ENCODE data around the gene TMEM125. TPM values are rescaled to one million over a fixed set of nuclear protein-coding genes. Genes with fewer than 3 reads are reported as not detected.

Gene TMEM125
- total RNA-seq, 1 experiment from 2014 or later: 21.5 TPM

DNA sequence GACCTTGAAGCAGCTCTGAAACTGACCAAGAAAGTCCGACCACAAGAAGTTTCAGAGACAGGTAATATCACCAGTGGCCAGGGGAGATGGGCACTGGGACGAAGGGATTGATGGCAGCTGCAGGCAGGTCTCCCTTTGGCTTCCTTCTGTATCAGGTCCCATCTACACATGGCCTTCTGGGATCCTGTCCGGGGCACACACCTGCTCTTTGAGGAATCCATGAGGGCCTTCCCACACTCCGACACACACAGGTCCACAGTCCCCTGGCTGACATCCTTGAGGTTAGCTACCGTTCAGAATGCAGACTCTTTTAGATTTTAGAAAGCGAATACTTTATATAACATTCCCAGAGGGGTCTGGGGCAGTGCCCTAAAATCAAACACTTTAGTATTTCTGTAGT, 26.5 kb upstream of the TMEM125 start:
- ChIA-PET POLR2A (no interaction called here), CTCF (interaction anchor here (1.0 to 1.7 kb wide), 2 partner anchors 42 to 171 kb away, joined by 3 to 4 read pairs; partner anchors contain the start of gene C1orf210)
- ATAC-seq: no peak
- Mint-ChIP-seq H3K36me3 (peaks cover 26% of the 10 kb centered on the region), H3K4me1 (no peaks in the 10 kb centered on the region), H3K27me3 (ENCODE audit: low read depth) (peaks cover 18% of the 10 kb centered on the region), H3K9me3 (peaks cover 56% of the 10 kb centered on the region), H3K4me3 (no peak overlapping the region), H3K27ac (no peak overlapping the region)
- TF ChIP-seq HMGA2 (CRISPR knock-in tag; IDR thresholded peaks at IDR 0.05) (no peak), IRF2 (CRISPR knock-in tag; IDR thresholded peaks at IDR 0.05; ENCODE audit: borderline replicate concordance, low read depth) (no peak), FOXP1 (CRISPR knock-in tag; IDR thresholded peaks at IDR 0.05; ENCODE audit: borderline replicate concordance) (no peak)
- TF ChIP-seq, protein P1, sequence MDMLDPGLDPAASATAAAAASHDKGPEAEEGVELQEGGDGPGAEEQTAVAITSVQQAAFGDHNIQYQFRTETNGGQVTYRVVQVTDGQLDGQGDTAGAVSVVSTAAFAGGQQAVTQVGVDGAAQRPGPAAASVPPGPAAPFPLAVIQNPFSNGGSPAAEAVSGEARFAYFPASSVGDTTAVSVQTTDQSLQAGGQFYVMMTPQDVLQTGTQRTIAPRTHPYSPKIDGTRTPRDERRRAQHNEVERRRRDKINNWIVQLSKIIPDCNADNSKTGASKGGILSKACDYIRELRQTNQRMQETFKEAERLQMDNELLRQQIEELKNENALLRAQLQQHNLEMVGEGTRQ (CRISPR knock-in tag; IDR thresholded peaks at IDR 0.05): no peak
- DNase-seq (ENCODE audit: low spot score): no peak

DNA sequence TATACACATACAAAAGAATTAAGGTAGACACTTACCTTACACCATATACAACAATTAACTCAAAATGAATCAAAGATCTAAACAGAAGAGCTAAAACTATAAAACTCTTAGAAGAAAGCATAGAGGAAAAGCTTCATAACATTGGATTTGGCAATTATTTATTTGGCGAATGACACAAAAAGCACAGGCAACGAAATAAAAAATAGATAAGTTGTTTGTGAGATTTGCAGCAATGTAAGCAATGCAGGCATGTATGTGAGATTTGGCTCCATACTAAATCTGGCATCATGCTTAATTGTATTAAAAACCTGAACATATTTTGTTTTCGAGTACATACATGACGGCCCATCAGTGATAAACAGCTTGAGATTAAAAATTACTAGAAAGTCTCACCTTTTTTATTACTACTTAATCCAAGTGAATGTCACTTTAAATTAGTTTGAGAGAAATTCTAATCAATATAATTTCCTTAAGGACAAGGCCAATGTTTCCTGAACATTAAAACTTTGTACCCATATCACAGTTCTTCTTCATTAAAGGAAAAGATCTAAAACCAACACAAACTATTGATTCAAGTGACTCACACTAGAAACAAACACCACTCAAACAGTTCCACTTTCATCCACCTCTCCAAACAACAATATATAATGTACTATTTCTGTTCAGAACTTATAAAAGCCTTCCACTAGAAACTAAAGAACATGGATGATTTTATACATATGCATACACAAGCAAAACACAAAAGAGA, 23.1 kb upstream of the TMEM125 start:
- Mint-ChIP-seq H3K27me3 (ENCODE audit: low read depth) (peaks cover 30% of the 10 kb centered on the region), H3K27ac (no peak overlapping the region), H3K4me3 (no peak overlapping the region), H3K36me3 (peaks cover 47% of the 10 kb centered on the region), H3K4me1 (no peaks in the 10 kb centered on the region), H3K9me3 (peaks cover 65% of the 10 kb centered on the region)
- POLR2A ChIA-PET: no interaction called here
- TF ChIP-seq CREB1 (CRISPR knock-in tag; IDR thresholded peaks at IDR 0.05) (no peak), NFATC4 (CRISPR knock-in tag; IDR thresholded peaks at IDR 0.05) (no peak), SMAD3 (CRISPR knock-in tag; IDR thresholded peaks at IDR 0.05; ENCODE audit: borderline replicate concordance) (no peak), ZNF138 (CRISPR knock-in tag; conservative IDR thresholded peaks at IDR 0.05) (no peak), TCF7 (CRISPR knock-in tag; IDR thresholded peaks at IDR 0.05; ENCODE audit: low read depth) (no peak), SP1 (CRISPR knock-in tag; conservative IDR thresholded peaks at IDR 0.05) (no peak), GABPB1 (CRISPR knock-in tag; IDR thresholded peaks at IDR 0.05) (no peak), TEAD4 (CRISPR knock-in tag; IDR thresholded peaks at IDR 0.05) (no peak), HMGA2 (CRISPR knock-in tag; IDR thresholded peaks at IDR 0.05) (no peak), ETV6 (CRISPR knock-in tag; IDR thresholded peaks at IDR 0.05) (no peak), ZNF232 (CRISPR knock-in tag; IDR thresholded peaks at IDR 0.05) (no peak)
- TF ChIP-seq, protein P2, sequence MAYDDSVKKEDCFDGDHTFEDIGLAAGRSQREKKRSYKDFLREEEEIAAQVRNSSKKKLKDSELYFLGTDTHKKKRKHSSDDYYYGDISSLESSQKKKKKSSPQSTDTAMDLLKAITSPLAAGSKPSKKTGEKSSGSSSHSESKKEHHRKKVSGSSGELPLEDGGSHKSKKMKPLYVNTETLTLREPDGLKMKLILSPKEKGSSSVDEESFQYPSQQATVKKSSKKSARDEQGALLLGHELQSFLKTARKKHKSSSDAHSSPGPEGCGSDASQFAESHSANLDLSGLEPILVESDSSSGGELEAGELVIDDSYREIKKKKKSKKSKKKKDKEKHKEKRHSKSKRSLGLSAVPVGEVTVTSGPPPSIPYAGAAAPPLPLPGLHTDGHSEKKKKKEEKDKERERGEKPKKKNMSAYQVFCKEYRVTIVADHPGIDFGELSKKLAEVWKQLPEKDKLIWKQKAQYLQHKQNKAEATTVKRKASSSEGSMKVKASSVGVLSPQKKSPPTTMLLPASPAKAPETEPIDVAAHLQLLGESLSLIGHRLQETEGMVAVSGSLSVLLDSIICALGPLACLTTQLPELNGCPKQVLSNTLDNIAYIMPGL (CRISPR knock-in tag; IDR thresholded peaks at IDR 0.05): no peak
- TF ChIP-seq, protein P3, sequence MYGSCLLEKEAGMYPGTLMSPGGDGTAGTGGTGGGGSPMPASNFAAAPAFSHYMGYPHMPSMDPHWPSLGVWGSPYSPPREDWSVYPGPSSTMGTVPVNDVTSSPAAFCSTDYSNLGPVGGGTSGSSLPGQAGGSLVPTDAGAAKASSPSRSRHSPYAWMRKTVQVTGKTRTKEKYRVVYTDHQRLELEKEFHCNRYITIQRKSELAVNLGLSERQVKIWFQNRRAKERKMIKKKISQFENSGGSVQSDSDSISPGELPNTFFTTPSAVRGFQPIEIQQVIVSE (CRISPR knock-in tag; IDR thresholded peaks at IDR 0.05; ENCODE audit: borderline replicate concordance): no peak
- TF ChIP-seq, protein P4, sequence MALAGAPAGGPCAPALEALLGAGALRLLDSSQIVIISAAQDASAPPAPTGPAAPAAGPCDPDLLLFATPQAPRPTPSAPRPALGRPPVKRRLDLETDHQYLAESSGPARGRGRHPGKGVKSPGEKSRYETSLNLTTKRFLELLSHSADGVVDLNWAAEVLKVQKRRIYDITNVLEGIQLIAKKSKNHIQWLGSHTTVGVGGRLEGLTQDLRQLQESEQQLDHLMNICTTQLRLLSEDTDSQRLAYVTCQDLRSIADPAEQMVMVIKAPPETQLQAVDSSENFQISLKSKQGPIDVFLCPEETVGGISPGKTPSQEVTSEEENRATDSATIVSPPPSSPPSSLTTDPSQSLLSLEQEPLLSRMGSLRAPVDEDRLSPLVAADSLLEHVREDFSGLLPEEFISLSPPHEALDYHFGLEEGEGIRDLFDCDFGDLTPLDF (CRISPR knock-in tag; IDR thresholded peaks at IDR 0.05): no peak
- TF ChIP-seq, protein P5, sequence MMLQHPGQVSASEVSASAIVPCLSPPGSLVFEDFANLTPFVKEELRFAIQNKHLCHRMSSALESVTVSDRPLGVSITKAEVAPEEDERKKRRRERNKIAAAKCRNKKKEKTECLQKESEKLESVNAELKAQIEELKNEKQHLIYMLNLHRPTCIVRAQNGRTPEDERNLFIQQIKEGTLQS (CRISPR knock-in tag; conservative IDR thresholded peaks at IDR 0.05): no peak
- TF ChIP-seq, protein P6, sequence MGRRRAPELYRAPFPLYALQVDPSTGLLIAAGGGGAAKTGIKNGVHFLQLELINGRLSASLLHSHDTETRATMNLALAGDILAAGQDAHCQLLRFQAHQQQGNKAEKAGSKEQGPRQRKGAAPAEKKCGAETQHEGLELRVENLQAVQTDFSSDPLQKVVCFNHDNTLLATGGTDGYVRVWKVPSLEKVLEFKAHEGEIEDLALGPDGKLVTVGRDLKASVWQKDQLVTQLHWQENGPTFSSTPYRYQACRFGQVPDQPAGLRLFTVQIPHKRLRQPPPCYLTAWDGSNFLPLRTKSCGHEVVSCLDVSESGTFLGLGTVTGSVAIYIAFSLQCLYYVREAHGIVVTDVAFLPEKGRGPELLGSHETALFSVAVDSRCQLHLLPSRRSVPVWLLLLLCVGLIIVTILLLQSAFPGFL (CRISPR knock-in tag; IDR thresholded peaks at IDR 0.05; ENCODE audit: borderline replicate concordance): no peak
- TF ChIP-seq, protein P7, sequence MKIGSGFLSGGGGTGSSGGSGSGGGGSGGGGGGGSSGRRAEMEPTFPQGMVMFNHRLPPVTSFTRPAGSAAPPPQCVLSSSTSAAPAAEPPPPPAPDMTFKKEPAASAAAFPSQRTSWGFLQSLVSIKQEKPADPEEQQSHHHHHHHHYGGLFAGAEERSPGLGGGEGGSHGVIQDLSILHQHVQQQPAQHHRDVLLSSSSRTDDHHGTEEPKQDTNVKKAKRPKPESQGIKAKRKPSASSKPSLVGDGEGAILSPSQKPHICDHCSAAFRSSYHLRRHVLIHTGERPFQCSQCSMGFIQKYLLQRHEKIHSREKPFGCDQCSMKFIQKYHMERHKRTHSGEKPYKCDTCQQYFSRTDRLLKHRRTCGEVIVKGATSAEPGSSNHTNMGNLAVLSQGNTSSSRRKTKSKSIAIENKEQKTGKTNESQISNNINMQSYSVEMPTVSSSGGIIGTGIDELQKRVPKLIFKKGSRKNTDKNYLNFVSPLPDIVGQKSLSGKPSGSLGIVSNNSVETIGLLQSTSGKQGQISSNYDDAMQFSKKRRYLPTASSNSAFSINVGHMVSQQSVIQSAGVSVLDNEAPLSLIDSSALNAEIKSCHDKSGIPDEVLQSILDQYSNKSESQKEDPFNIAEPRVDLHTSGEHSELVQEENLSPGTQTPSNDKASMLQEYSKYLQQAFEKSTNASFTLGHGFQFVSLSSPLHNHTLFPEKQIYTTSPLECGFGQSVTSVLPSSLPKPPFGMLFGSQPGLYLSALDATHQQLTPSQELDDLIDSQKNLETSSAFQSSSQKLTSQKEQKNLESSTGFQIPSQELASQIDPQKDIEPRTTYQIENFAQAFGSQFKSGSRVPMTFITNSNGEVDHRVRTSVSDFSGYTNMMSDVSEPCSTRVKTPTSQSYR (CRISPR knock-in tag; IDR thresholded peaks at IDR 0.05): no peak
- TF ChIP-seq, protein P8, sequence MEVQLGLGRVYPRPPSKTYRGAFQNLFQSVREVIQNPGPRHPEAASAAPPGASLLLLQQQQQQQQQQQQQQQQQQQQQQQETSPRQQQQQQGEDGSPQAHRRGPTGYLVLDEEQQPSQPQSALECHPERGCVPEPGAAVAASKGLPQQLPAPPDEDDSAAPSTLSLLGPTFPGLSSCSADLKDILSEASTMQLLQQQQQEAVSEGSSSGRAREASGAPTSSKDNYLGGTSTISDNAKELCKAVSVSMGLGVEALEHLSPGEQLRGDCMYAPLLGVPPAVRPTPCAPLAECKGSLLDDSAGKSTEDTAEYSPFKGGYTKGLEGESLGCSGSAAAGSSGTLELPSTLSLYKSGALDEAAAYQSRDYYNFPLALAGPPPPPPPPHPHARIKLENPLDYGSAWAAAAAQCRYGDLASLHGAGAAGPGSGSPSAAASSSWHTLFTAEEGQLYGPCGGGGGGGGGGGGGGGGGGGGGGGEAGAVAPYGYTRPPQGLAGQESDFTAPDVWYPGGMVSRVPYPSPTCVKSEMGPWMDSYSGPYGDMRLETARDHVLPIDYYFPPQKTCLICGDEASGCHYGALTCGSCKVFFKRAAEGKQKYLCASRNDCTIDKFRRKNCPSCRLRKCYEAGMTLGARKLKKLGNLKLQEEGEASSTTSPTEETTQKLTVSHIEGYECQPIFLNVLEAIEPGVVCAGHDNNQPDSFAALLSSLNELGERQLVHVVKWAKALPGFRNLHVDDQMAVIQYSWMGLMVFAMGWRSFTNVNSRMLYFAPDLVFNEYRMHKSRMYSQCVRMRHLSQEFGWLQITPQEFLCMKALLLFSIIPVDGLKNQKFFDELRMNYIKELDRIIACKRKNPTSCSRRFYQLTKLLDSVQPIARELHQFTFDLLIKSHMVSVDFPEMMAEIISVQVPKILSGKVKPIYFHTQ (CRISPR knock-in tag; IDR thresholded peaks at IDR 0.05): no peak
- ATAC-seq: no peak
- DNase-seq (ENCODE audit: low spot score): no peak
- CTCF ChIA-PET: no interaction called here

Data from WTC11 (cell line).